HG03159 (cell line): ENCODE measurements around the gene ZNF644.

ENCODE experiments used
- ATAC-seq: cut with Tn5 transposase; IDR thresholded peaks from one replicate; pipeline ENCODE4 v1.9.1; 2021; ENCODE audit warnings: mild to moderate bottlenecking, moderate library complexity; ENCODE audit not compliant: unreplicated experiment

The ZNF644 gene

DNA sequence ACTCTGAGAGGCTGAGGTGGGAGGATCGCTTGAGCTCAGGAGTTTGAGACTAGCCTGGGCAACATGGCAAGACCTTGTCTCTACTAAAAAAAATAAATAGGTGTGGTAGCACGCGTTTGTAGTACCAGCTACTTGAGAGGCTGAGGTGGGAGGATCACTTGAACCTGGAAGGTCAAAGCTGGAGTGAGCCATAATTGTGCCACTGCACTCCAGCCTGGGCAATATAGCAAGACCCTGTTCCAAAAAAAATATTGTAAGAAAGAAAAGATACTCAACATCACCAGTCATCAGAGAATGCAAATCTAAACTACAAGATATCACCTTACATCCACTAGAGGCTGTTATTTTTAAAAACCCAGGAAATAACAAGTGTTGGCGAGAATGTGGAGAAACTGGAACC, 32.5 kb downstream of the ZNF644 start:
- no peak for ATAC-seq

GRCh38 chr1:90987841-90988240, 34.0 kb downstream of the ZNF644 start:
- ATAC-seq = no peak

DNA sequence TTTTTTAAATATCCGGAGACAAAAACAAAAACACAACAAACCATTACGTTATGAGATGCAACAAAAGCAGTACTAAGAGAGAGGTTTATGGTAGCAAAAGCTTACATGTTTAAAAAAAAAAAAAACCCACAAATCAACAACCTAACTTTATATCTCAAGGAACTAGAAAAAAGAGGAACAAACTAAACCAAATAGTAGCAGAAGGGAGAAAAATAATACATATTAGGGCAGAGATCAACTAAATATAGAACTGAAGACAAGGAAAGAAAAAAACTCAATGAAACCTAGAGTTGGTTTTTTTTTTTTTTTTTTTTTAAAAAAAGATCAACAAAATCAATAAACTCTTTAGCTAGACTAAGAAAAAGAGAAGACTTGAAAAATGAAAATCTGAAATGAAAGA, 34.9 kb downstream of the ZNF644 start:
- no peak for ATAC-seq

GRCh38 chr1:90977522-90977921, 44.3 kb downstream of the ZNF644 start:
- ATAC-seq = no peak

- no peak for ATAC-seq
Observed at GRCh38 chr1:90973897-90974798, 47.7 kb downstream of the ZNF644 start.

DNA sequence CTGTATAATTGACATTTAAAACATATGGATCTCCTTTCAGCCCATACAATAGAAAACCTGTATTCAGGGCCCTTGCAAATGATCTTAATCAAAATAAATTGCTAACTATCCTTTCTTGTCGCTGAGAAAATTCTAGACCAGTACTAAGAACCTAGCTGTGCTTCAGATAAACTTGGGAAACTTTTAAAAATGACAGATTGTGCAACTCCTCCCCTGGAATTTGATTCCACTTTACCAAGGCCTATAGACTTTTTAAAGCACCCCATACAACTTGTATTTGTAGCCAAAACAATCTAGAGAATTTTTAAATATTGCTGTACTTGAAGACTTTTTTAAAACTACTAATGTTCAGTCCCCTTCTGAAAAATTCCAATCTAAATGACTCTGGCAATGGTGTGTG, 51.6 kb downstream of the ZNF644 start:
- no peak for ATAC-seq

- ATAC-seq = no peak
Observed at GRCh38 chr1:90969241-90969640, 52.6 kb downstream of the ZNF644 start.

GRCh38 chr1:90964444-90965035, 57.3 kb downstream of the ZNF644 start:
- no peak for ATAC-seq

DNA sequence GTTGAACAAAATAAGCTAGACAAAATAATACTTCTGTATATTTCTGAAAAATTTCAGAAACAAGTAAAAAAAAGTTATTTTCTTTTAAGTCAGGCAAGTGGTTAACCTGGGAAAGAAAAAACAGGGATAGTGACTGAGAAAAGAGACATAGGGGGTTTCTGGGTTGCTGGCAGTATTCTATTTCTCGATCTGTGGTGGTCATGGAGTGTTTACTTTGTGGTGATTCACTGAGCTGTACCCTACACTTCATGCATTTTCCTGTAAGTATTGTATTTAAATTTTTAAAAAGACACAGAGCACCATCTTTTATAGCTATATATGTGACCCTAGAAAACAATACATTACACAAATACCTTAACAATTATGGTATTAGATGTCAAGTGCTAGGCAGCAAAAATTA, 58.2 kb downstream of the ZNF644 start:
- no peak for ATAC-seq

DNA sequence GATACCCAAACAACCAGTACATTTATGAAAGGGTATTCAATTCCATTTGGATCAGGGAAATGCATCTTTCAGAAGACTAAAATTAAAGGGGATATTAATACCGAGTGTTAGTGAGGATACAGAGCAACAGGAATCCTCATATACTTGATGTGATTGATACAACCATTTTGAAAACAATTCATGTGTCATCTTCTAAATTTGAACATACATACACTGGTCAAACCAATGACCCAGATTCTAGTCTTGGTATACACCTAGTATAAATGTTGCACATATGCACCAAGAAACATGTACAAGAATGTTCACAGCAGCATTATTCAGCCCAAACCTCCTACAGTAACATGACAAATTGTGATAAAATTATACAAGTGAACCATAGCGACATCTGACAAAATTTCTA, 58.6 kb downstream of the ZNF644 start:
- no peak for ATAC-seq

GRCh38 chr1:90959352-90960206, 62.3 kb downstream of the ZNF644 start:
- ATAC-seq = no peak

DNA sequence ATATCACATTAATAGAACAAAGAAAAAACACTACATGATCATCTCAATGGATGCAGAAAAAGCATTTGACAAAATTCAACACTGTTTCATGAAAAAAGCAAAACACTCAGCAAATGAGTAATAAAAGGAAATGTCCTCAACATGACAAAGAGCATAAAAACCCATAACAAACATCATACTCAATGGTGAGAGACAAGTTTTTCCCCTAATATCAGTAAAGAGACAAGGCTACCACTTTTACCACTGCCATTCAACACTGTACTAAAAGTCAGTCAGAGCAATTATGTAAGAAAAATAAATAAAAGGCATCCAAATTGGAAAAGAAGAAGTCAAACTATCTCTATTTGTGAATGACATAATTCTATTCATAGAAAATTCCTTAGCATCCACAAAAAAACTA, 64.3 kb downstream of the ZNF644 start:
- no peak for ATAC-seq

DNA sequence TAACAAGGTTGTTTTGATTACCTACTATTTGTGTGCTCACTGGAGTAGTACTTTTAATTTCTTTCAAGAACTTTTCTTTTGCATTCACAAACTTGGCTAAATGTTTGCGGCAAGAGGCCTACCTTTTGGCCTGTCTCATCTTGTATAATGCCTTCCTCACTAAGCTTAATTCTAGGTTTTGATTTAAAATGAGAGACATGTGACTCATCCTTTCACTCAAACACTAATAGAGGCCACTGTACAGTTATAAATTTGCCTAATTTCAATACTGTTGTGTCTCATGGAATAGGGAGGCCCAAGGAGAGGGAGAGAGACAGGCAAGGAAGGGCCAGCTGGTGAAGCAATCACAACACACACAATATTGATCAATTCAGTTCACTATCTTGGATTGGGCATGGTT, 66.1 kb downstream of the ZNF644 start:
- ATAC-seq = no peak

DNA sequence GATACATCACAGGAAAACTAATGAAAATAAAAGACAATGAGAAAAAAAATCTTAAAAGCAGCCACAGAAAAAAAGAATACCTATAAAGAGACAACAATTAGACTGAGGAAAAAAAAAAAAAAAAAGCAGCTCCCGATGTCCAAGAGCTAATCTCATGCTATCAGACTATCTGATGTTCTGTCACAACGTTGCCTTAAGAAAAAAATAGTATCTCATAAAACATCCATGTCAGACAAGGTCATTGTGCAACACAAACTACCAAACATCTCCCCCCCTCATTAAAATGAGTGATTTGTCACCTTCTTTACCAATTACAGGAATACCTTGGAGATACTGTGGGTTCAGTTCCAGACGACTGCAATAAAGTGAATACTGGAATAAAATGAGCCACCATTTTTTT, 68.9 kb downstream of the ZNF644 start:
- no peak for ATAC-seq

DNA sequence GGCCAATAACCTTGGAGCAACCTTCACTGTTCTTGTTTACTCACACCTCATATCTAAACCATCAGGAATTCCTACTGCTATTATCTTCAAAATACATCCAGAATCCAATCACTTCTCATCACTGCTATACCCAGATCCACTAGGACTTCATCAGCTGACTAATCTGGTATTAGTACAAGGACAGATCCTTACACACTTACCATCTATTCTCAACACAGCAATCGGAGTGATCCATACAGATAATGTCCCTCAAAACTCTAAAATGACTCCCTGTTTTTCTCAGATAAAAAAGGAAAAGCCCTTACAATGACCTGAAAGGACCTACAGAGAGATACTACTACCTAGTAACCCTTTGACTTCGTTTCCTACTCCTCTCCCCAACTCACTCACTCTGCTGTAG, 70.8 kb downstream of the ZNF644 start:
- no peak for ATAC-seq

DNA sequence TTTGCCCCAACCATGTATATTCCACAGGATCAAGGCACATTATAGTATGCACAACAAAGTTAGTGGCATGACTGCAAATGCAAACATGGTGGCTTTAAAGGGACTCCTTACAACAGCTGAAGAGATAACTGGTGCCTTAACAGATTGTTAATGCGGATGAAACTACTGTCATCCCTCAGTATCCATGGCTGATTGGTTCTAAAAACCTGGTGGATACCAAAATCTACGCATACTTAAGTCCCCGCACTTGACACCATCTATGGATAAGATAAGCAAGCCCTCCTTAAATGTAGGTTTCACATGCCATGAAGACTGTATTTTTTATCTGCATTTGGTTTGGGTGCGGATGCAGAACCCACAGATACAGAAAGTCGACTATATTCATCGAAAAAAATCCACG, 73.5 kb downstream of the ZNF644 start:
- no peak for ATAC-seq

- no peak for ATAC-seq
Observed at GRCh38 chr1:90946630-90947029, 75.2 kb downstream of the ZNF644 start.

DNA sequence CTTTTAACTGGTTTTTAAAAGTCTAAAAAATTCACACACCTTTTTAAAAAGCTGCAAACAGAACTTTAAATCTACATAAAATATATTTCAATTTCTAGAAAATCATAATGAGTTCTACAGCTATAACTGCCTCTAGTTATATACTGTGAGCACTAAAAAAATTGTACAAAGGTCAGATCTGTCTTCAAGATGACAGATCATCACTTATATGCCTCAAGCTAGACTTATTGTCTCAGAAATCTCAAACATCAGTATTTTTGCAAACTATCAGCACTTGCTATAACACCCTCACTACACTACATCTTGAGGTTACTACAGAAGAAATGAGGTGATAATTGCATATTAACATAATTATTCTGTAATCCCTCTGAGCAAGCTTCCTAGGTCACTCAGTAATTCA, 76.5 kb downstream of the ZNF644 start:
- ATAC-seq = no peak

DNA sequence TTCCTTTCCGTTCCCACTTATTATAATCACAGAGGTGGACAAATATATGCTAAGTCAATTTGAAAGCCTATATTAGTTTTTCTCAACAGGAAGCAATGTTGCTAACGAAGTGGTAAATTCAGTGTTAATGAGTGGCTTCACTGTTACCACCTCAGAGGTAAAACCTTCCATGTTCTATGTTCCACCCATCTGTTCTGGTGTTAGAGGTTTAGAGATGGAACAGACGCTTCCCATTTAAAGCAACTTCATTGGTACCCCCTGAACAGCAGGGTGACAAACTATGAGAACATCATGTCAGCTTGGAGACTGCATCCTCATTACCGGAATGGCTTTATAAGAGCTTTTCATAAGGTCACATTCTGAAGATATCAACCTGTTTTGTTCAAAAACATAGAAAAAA, 77.9 kb downstream of the ZNF644 start:
- no peak for ATAC-seq

DNA sequence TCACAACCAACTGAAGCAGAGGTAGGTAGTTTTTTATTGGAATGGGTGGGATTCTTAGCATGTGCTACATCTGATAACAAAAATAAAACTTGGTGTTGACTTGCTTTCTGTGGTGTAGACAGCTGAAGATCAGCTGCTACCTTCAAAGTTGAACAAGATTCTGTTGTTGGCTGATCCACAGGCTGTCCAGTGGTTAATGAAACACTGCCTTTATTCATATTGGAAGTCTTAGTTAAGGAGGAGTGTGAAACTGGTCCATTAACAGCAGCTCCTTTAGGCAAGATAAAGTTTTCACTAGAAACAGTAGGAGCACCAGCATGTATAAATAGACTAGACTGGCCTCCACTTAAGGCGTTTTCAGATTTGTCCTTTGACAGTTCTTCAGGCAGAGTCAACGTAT, 81.1 kb downstream of the ZNF644 start:
- no peak for ATAC-seq

GRCh38 chr1:90936731-90937130, 85.1 kb downstream of the ZNF644 start:
- ATAC-seq = no peak

DNA sequence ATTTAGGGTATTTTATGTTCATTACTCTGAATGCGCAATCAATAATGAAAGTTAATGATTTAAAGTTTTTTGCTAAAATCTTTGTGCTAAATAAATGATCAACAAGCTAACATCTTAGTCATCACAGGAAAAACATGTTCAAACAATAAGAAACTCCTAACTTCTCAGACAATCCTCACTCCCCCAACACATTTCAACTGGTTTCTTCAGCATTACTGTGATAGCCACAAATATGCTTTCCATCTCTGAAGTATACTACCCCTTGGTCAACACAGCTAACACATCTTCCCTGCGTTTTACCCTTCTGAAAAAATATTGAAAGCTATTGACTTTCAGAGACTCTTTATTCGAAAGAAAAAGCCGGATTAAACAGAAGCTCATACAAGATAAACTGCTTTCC, 85.8 kb downstream of the ZNF644 start:
- ATAC-seq = no peak
